Aortic smooth muscle cell (primary cell): ENCODE measurements around the gene PACSIN2. TPM values are rescaled to one million over a fixed set of nuclear protein-coding genes. Genes with fewer than 3 reads are reported as not detected.

Experiments
- total RNA-seq: library from RNA; depleted of rRNA; stranded (reverse); fragments of >200 nt; gene quantifications from 2 replicates; pipeline ENCODE4 v1.2.3, GENCODE V29; 2014

Gene PACSIN2, protein sequence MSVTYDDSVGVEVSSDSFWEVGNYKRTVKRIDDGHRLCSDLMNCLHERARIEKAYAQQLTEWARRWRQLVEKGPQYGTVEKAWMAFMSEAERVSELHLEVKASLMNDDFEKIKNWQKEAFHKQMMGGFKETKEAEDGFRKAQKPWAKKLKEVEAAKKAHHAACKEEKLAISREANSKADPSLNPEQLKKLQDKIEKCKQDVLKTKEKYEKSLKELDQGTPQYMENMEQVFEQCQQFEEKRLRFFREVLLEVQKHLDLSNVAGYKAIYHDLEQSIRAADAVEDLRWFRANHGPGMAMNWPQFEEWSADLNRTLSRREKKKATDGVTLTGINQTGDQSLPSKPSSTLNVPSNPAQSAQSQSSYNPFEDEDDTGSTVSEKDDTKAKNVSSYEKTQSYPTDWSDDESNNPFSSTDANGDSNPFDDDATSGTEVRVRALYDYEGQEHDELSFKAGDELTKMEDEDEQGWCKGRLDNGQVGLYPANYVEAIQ
- total RNA-seq, result 45.8 and 53.7 TPM in 2 replicates

DNA sequence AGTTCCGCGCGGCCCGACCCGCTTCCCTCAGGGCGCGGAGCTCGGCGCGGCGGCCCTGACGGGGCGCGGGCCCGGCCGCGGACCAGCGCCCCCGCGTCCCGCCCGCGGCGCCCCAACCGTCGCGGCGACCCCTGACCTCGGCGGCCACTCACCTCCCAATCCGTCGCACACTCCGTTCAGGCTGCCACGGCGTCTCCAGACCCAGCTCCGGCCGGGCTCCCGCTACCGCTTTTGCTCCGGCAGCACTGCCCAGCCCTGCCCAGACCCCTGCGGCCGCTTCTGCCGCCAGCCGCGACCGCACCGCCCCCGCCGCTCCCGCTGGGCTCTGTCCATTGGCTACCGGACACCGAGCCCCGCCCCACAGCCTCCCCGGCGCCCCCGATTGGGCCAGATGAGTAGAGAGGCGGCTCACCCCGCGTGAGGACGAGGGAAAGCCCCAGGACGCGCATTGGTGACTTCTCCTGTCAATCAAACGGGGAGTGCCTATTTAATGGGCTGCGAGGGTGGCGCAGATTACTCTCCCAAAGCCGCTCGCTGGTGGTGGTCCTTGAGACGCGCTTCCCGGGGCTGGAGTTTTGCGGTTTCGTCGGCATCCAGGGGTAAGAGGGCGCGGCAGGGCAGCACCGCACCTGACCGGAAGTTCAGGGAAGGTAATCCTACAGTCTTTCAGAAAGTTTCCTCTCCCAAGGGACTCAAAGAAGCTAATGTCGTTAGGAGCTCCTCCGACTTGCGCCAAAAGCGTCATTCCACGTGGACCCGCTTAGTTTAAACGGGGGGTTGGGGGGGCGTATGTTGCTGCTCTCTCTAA lies at the start of gene PACSIN2:
PACSIN2 (minus strand) TSS at position 281 of the 808 bp plus-strand sequence. CDS start 103,069 bp downstream, outside the sequence.

DNA sequence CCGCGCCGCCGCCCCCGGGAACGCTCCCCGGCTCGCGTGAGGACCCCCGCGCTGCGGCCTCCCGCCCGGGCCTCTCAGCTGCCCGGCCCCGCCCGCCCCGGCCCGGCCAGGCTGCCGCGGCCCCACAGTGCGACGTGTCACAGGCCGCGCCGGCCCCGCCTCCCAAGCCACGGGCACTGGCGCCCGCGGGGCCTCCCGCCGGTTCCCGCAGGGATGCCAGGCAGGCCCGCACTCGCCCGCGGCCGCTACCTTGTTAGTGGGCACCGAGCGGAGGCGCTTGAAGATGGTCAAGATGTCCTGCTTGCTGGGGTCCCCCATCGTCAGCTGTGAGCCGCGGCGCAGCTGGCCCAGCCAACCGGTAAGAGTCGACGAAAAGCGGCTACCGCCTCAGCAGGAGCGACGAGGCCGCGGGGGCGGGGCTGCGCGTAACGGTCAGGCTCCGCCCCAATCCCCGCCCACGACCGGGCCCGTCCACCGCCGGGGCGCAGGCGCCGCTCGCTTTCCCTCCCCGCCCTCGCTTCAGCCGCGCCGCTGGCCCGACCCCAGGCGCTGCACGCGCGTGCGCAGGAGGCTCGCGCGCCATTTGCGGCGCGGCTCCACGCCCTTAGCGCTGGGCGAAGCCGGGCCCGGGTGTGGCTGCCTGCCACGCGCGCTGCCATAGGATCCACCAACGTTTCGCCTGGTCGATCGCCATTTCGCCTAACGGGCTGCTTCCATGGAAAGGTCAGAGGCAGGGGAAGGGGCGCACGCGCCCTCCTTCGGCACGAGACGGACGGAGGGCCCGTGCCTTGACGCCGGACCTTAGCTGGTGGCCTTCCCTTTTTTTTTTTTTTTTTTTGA lies 157.9 kb downstream of the PACSIN2 start, which contains the start of gene ARFGAP3:
ARFGAP3 (minus strand) TSS at position 409 of the 840 bp plus-strand sequence; CDS start at position 318, 91 bp downstream.

Other genes starting within 250 kb of the PACSIN2 start
- 81.9 and 83.0 TPM in 2 replicates for gene ARFGAP3, start 157.9 kb downstream of the PACSIN2 start, total RNA-seq
- gene TTLL1, start 74.2 kb upstream of the PACSIN2 start, total RNA-seq, result 16.3 and 18.8 TPM in 2 replicates
- not detected in 2 replicates for gene BIK, start 95.6 kb upstream of the PACSIN2 start, total RNA-seq
- 9.1 and 12.6 TPM in 2 replicates for gene MCAT, start 128.2 kb upstream of the PACSIN2 start, total RNA-seq
- 284 and 299 TPM in 2 replicates for gene TSPO, start 136.4 kb upstream of the PACSIN2 start, total RNA-seq
- 13.7 and 18.0 TPM in 2 replicates for gene TTLL12, start 172.0 kb upstream of the PACSIN2 start, total RNA-seq